Calu3 (cell line): Measurements from ENCODE around the gene DIP2A. TPM values are rescaled to one million over a fixed set of nuclear protein-coding genes. Genes with fewer than 3 reads are reported as not detected.

Source experiments
- BruUV-seq: library from RNA; stranded (reverse); fragments of 400-500 nt; replicated peaks from 2 replicates; lab custom pipeline; 2021; lab: Mats Ljungman, UMichigan
- CTCF ChIA-PET: fragments of 300-600 bp; sonication (Branson Sonifier 250); formaldehyde crosslinking; loops from one replicate; lab custom pipeline; 2022; ENCODE audit warnings: antibody characterized with exemption; lab: Charles Lee
- DNase-seq: peaks from one replicate; pipeline ENCODE4 v3.0.0; 2022
- H3K27ac Mint-ChIP-seq: one replicate; pipeline ENCODE4 v1.8.0; 2022; ENCODE audit warnings: mixed read lengths; ENCODE audit not compliant: unreplicated experiment
- H3K27me3 Mint-ChIP-seq: one replicate; pipeline ENCODE4 v1.8.0; 2022; ENCODE audit warnings: mixed read lengths; ENCODE audit not compliant: unreplicated experiment
- H3K36me3 Mint-ChIP-seq: one replicate; pipeline ENCODE4 v1.8.0; 2022; ENCODE audit warnings: mild to moderate bottlenecking, moderate library complexity, mixed read lengths; ENCODE audit not compliant: insufficient read depth, unreplicated experiment
- H3K4me1 Mint-ChIP-seq: one replicate; pipeline ENCODE4 v1.8.0; 2022; ENCODE audit warnings: mild to moderate bottlenecking, low read depth, mixed read lengths; ENCODE audit not compliant: unreplicated experiment
- H3K4me3 Mint-ChIP-seq: one replicate; pipeline ENCODE4 v1.8.0; 2022; ENCODE audit warnings: mild to moderate bottlenecking, low read depth, moderate library complexity, mixed read lengths; ENCODE audit not compliant: unreplicated experiment
- H3K9me3 Mint-ChIP-seq: one replicate; pipeline ENCODE4 v1.8.0; 2022; ENCODE audit warnings: low read depth, mixed read lengths; ENCODE audit not compliant: unreplicated experiment
- intact Hi-C: fragments of 100-400 bp; cut with micrococcal nuclease; formaldehyde crosslinking; loops from one replicate; pipeline ENCODE4 v1.10.0; 2022; ENCODE audit not compliant: unreplicated experiment
- total RNA-seq: library from RNA; stranded (reverse); gene quantifications from 2 replicates; pipeline ENCODE4 v1.2.3, GENCODE V29; 2022
- TF ChIP-seq, protein P1 (sequence below): fragments of 200-600 bp; IDR thresholded peaks from one replicate; pipeline ENCODE4 v1.8.0; 2022; ENCODE audit warnings: antibody characterized with exemption; ENCODE audit not compliant: unreplicated experiment

Gene DIP2A
- total RNA-seq, 1 experiment from 2014 or later, result 29.3 TPM

DNA sequence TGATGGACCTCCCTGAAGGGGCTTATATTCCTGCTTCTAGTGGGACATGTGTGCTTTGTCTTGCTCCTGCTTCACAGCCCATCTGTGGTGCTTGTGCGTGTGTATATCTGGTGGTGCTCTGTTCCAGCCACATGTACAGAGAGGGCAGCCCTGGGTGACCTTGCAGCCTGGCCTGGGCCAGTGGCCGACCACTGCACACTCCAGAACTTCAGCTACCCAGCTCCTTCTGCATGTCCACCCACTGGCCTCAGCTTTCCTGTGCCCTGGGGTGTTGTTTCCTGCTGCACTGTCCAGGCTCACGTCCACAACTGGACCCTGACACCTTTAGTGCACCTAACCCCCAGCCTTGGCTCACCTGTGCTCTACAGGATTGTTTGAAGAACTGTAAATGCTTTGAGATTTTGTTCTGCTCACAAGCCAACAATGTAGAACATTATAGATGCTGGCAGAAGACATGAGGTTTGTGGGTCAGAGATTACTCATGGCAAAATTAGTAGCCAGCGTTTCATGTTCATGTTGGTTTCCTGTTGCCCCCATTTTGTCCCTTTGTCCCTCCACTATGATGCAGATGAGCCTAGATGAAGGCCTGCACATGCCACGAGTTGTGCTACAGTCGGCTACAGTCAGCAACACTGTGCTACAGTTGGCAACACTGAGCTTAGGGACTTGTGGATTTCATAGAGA is 151.5 kb downstream of the DIP2A start:
- intact Hi-C loops, result no loop called here
- H3K4me1 Mint-ChIP-seq, result no peaks in the 10 kb centered on the region
- no peaks in the 10 kb centered on the region for H3K27me3 Mint-ChIP-seq
- H3K27ac Mint-ChIP-seq, result no peak overlapping the region
- H3K9me3 Mint-ChIP-seq, result no peaks in the 10 kb centered on the region
- no peak overlapping the region for H3K4me3 Mint-ChIP-seq
- TF ChIP-seq, protein P1, sequence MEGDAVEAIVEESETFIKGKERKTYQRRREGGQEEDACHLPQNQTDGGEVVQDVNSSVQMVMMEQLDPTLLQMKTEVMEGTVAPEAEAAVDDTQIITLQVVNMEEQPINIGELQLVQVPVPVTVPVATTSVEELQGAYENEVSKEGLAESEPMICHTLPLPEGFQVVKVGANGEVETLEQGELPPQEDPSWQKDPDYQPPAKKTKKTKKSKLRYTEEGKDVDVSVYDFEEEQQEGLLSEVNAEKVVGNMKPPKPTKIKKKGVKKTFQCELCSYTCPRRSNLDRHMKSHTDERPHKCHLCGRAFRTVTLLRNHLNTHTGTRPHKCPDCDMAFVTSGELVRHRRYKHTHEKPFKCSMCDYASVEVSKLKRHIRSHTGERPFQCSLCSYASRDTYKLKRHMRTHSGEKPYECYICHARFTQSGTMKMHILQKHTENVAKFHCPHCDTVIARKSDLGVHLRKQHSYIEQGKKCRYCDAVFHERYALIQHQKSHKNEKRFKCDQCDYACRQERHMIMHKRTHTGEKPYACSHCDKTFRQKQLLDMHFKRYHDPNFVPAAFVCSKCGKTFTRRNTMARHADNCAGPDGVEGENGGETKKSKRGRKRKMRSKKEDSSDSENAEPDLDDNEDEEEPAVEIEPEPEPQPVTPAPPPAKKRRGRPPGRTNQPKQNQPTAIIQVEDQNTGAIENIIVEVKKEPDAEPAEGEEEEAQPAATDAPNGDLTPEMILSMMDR, result no peak
- no TSS peak for BruUV-seq
- DNase-seq, result no peak
- CTCF ChIA-PET, result no interaction called here
- H3K36me3 Mint-ChIP-seq, result no peaks in the 10 kb centered on the region

DNA sequence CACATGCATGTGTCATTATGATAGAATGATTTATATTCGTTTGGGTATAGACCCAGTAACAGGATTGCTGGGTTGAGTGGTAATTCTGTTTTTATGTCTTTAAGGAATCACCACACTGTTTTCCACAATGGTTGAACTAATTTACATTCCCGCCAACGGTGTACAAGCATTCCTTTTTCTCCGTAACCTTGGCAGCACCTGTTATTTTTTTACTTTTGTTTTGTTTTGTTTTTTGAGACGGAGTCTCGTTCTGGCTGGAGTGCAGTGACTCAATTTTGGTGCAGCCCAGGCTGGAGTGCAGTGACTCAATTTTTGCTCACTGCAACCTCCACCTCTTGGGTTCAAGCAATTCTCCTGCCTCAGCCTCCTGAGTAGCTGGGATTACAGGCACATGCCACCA is 154.7 kb downstream of the DIP2A start:
- no peaks in the 10 kb centered on the region for H3K9me3 Mint-ChIP-seq
- no peak overlapping the region for H3K27ac Mint-ChIP-seq
- TF ChIP-seq, protein P1, result no peak
- DNase-seq, result no peak
- H3K4me3 Mint-ChIP-seq, result no peak overlapping the region
- no peaks in the 10 kb centered on the region for H3K27me3 Mint-ChIP-seq
- CTCF ChIA-PET, result no interaction called here
- H3K36me3 Mint-ChIP-seq, result no peaks in the 10 kb centered on the region
- intact Hi-C loops, result no loop called here
- H3K4me1 Mint-ChIP-seq, result no peaks in the 10 kb centered on the region
- BruUV-seq, result no TSS peak

DNA sequence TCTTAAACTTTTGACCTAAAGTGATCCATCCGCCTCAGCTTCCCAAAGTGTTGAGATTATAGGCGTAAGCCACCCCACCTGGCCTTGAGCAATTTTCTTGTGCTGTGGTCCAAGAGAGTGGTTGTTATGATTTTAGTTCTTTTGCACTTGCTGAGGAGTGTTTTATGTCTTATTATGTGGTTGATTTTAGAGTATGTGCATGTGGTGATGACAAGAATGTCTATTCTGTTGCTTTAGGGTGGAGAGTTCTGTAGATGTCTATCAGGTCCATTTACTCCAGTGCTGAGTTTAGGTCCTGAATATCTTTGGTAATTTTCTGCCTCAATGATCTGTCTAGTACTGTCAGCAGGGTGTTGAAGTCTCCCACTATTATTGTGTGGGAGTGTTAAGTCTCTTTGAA is 157.4 kb downstream of the DIP2A start:
- no peaks in the 10 kb centered on the region for H3K36me3 Mint-ChIP-seq
- peaks cover 10% of the 10 kb centered on the region for H3K4me1 Mint-ChIP-seq
- BruUV-seq, result no TSS peak

DNA sequence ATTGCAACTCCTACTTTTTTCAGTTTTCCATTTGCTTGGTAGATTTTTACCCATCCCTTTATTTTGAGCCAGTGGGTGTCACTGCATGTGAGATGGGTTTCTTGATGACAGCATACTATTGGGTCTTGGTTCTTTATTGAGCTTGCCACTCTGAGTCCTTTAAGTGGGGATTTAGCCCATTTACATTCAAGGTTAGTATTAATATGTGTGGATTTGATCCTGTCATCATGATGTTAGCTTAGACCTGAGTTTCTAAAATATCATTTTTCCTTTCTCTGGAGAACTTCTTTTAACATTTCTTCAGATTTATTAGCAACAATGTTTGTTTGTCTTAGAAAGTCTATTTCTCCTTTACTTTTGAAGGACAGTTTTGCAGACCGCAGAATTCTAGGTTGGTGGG is 158.0 kb downstream of the DIP2A start:
- Mint-ChIP-seq H3K4me3 (no peak overlapping the region), H3K9me3 (peaks cover 3% of the 10 kb centered on the region), H3K36me3 (no peaks in the 10 kb centered on the region), H3K27ac (no peak overlapping the region), H3K27me3 (no peaks in the 10 kb centered on the region), H3K4me1 (peaks cover 11% of the 10 kb centered on the region)
- DNase-seq, result no peak
- TF ChIP-seq, protein P1, result no peak
- no TSS peak for BruUV-seq
- CTCF ChIA-PET, result no interaction called here
- intact Hi-C loops, result no loop called here

More for the DNA sequence above, 157.4 kb downstream of the DIP2A start:
- CTCF ChIA-PET, result no interaction called here
- intact Hi-C loops, result no loop called here
- Mint-ChIP-seq H3K9me3 (peaks cover 3% of the 10 kb centered on the region), H3K27ac (no peak overlapping the region), H3K4me3 (no peak overlapping the region), H3K27me3 (no peaks in the 10 kb centered on the region)
- TF ChIP-seq, protein P1, result no peak
- no peak for DNase-seq
